Measurements from ENCODE around the gene MACF1.
A peak's percentile ranks its signal among the peaks of the same experiment; 100 is the strongest.

MACF1 gene

GRCh38 chr1:39395357-39395831, 190.9 kb downstream of the MACF1 start:
- DNase-seq (ENCODE audit: low read depth in 2 of 2) = no peak

- DNase-seq (ENCODE audit: low read depth in 2 of 2) = no peak
Observed at GRCh38 chr1:39396671-39397070, 192.2 kb downstream of the MACF1 start.

GRCh38 chr1:39397487-39397886, 193.0 kb downstream of the MACF1 start:
- DNase-seq (ENCODE audit: low read depth in 2 of 2) = no peak

GRCh38 chr1:39398278-39399021, 194.0 kb downstream of the MACF1 start:
- peak in 1 of 2 donors; percentile 5 for DNase-seq (ENCODE audit: low read depth in 2 of 2)

- no peak for DNase-seq (ENCODE audit: low read depth in 2 of 2)
Observed at GRCh38 chr1:39401106-39401505, 196.6 kb downstream of the MACF1 start.

DNA sequence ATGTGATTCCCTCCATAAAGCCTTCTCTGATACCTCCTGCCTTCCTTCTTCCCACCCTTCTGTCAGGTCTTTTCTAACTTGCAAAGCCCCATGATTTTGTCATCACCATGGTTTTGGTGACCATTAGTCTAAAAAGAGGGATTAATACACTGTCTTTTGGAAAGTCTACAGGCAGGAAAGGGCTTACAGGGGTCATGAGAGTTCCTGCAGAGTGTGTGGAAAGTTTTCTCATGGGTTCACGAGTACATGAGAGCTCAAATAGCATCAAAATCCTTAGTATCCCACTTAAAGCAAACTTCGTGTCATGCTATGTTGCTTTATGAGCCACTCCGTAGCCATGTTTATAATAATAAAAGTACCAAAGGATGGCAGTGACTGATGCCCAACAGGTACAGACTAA, 200.4 kb downstream of the MACF1 start:
- no peak for DNase-seq (ENCODE audit: low read depth in 2 of 2)

GRCh38 chr1:39405358-39405757, 200.9 kb downstream of the MACF1 start:
- no peak for DNase-seq (ENCODE audit: low read depth in 2 of 2)

DNA sequence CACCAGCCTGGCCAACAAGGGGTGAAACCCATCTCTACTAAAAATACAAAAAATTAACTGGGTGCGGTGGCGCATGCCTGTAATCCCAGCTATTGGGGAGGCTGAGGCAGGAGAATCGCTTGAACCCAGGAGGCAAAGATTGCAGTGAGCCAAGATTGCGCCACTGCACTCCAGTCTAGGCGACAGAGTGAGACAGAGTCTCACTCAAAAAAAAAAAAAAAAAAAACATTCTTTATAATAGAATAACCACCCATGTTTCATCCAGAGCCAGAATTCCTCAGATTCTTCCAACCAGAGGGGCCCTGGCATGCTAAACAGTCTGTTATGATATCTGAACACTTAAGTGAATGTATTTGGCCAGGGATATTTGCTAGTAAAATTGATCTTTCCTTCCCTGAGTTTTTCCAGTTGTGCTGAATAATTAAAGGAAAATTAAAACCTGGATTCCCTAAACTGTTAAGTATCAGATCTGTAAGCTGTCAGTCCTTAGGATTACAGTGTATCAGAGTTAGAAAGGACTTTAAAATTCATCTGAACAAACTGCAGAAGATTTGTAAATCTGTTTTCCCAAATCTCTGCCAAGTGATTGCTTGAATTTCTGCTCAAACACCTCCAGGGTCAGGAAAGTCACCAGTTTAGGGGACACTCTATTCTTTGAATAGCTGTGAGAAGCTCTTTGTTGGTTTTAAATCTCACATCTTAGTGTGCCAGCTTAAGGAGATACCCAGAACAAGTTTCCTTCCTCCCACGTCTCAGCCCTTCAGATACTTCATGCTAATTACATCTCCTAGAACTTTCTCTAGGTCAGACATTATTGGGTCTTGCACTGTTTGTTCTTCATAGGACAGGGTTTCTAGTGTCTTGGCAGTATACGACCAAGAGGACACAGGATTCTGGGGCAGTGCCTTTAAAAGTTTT, 202.3 kb downstream of the MACF1 start:
- DNase-seq (ENCODE audit: low read depth in 2 of 2) = no peak

DNA sequence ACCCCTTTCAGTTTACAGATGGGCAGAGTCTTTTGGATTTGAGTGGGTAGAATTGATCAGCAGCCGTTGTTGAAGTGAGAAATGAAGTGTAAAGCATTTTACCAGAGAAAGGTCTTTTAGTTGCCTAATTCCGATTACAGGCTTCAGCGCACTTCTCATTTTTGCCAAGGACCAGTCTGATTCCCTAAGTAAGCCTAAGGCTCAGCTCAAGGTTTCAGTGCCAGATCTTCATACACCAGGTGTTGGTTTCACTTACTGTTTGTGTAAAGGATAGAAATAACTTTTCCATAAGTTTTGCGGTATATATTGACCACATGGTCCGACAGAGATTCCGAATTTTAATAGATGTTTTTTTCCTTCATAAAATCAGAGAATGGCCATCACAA, 203.0 kb downstream of the MACF1 start:
- no peak for DNase-seq (ENCODE audit: low read depth in 2 of 2)

GRCh38 chr1:39407896-39408640, 203.6 kb downstream of the MACF1 start:
- DNase-seq (ENCODE audit: low read depth in 2 of 2) = no peak

GRCh38 chr1:39408641-39409054, 204.2 kb downstream of the MACF1 start:
- DNase-seq (ENCODE audit: low read depth in 2 of 2) = peak; percentile 61 to 71

- DNase-seq (ENCODE audit: low read depth in 2 of 2) = no peak
Observed at GRCh38 chr1:39409055-39409816, 204.7 kb downstream of the MACF1 start.

- DNase-seq (ENCODE audit: low read depth in 2 of 2) = peak; percentile 6 to 17
Observed at GRCh38 chr1:39410915-39411436, 206.5 kb downstream of the MACF1 start.

DNA sequence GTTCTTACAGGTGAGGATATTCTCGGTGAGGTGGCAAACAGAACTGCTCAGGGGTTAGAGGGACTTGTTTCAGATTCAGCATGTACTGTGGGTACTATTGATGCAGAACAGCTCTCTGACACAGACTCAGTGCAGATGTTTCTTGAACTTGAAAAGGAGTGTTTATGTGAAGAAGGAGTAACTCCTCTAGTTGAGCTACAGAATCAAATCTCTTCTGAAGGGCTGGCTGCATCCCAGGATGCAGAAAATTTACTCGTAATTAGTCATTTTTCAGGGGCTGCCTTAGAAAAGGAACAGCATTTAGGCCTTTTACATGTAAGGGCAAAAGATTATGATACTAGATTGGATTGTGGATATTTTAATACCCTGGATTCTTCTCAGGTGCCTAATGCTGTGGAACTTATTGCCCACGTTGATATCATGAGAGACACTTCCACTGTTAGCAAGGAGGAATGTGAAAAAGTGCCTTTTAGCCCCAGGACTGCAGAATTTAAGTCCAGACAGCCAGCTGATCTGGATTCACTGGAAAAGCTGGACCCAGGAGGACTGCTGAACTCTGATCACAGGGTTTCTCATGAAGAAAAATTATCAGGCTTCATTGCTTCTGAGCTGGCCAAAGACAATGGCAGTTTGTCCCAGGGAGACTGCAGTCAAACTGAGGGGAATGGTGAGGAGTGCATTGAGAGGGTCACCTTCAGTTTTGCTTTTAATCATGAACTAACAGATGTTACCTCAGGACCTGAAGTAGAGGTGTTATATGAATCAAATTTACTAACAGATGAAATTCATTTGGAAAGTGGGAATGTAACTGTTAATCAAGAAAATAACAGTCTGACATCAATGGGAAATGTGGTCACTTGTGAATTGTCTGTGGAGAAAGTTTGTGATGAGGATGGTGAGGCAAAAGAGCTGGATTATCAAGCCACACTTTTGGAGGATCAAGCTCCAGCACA, 207.3 kb downstream of the MACF1 start:
- no peak for DNase-seq (ENCODE audit: low read depth in 2 of 2)

GRCh38 chr1:39412892-39413291, 208.4 kb downstream of the MACF1 start:
- no peak for DNase-seq (ENCODE audit: low read depth in 2 of 2)

DNA sequence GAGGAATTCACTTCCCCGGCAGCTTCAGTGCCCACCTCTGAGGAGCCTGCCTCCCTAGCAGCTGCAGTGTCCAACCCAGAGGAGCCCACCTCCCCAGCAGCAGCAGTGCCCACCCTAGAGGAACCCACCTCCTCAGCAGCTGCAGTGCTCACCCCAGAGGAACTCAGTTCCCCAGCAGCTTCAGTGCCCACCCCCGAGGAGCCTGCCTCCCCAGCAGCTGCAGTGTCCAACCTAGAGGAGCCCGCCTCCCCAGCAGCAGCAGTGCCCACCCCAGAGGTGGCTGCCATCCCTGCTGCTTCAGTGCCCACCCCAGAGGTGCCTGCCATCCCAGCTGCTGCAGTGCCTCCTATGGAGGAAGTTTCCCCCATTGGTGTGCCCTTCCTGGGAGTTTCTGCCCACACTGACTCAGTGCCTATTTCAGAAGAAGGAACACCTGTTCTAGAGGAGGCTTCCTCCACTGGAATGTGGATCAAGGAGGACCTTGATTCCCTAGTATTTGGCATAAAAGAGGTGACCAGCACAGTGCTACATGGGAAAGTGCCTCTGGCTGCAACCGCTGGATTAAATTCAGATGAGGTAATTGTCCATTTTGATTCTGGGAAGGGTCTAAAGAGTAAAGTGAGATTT, 209.5 kb downstream of the MACF1 start:
- DNase-seq (ENCODE audit: low read depth in 2 of 2) = no peak

GRCh38 chr1:39415553-39415952, 211.1 kb downstream of the MACF1 start:
- DNase-seq (ENCODE audit: low read depth in 2 of 2) = no peak

DNA sequence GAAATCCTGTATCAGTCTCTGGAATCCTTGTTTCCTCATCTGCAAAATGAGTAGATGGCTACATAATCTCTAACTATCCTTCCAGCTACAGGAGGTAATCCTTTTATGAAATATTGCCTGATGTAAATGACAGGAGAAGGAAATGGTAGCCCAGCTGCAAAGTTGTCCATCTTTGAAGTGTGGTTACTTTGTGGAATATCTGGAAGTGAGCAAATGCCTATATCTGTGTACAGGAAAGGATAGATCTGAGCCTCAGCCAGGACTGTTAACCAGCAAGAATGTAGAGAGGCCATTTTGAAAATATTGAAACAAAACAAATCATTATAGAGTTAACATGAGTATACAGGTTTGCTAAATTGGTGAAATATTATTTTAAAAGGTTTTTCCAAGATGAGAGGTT, 212.1 kb downstream of the MACF1 start:
- DNase-seq (ENCODE audit: low read depth in 2 of 2) = no peak

DNA sequence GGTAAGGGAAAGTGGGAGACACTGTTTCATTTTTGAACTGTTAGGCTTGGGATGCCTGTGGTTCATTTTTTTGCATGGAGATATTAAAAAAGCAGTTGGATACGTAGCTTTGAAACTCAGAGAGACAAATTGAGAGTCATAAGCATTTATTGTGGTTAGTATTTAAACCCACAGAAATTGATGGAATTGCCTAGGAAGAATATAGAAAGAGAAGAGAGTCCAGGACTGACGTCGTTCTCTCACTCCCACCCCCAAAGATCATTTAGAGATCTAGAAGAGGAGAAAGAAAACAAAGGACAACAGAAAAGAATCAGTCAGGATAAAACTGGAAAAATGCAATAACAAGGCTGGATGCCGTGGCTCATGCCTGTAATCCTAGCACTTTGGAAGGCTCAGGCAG, 213.7 kb downstream of the MACF1 start:
- no peak for DNase-seq (ENCODE audit: low read depth in 2 of 2)

All from activated CD8-positive, alpha-beta memory T cell treated with anti-CD3 and anti-CD28 coated beads for 4 hours (primary cell).